GM19467 (cell line): ENCODE results near the gene NBAS.
A peak's percentile ranks its signal among the peaks of the same experiment; 100 is the strongest.

Source experiments
- ATAC-seq: cut with Tn5 transposase; IDR thresholded peaks from one replicate; pipeline ENCODE4 v1.9.1; 2021; ENCODE audit warnings: mild to moderate bottlenecking, moderate library complexity; ENCODE audit not compliant: unreplicated experiment

The NBAS gene

DNA sequence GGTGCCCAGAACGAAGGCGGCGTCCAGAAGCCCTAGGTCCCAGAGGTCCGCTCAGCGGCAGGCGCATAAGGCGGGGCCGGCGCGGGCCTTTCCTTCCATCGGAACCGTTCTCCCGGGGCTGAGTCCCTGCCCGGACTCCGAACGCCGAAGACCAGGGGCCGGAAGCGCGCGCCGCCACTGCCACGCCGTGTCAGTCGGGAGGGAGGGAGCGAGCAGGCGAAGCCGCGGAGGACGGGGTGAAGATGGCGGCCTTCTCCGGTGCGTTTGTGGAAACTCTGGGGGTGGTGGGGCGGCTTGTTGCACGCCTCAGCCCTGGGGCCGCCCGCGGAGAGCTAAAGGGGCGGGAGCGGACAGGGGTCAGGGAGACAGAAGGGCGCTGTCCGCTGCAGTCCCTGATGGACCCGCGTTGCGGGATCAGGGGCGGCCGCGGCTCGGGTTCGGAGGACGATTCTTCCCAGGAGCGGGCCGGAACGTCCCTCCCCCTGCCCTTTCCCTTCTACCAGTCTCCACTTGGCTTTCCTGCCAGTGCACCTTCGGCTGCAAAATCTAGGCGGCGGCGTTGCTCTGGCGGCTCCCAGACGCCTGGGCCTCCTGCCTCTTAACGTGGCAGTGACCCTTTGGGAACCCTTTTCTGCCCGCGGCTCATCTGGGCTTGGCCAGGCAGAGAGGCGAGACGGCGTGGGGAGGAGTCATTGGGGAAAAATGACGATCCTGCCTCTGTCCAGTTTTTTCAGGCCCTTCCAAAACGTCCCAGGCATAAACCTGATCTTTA lies 30.7 kb upstream of the NBAS start, which contains the start of gene DDX1:
DDX1 (plus strand) TSS at position 177 of the 772 bp plus-strand sequence; CDS start at position 243, 66 bp downstream.
- ATAC-seq, result peak; percentile 93

DNA sequence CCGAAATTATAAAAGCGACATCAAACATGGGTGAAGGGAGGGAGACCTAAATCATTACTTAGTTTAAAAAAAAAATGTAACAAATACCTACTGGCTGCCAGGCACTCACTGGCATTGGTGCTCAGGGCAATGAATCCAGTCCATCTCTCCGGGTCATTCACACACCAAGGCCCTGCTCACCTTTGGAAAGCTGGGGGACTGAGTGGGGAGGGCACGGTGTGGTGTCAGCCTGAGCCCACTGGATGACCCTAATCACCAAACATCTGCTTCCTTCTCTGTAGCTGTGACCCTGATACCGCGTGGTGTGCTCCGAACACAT lies 30.2 kb upstream of the NBAS start:
- ATAC-seq, result no peak

DNA sequence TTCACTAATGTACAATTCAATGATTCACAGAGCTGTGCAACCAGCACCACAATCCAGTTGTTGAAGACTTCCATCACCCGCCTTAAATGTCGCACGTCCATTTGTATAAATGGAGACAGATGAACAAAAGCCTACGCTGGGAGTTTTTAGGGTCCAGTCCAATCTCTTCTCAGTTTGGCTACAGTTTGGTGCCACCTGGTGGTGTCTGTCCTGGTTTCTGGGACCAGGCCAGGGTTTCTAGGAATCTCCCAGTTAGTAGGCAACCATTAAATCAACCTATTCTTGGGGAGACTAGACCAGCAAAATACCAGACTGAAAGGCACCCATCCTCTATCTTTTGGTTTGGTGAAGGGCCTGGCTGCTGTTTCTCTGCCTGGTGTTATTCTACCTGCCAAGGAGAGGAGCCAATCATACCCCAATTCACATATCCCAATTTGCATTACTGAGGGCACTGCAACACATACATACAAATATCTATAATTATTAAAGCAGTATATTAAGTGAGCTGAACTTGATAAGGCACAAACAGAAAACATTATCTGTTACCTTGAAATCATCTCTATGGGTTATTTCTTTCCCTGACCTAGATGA lies 27.3 kb upstream of the NBAS start:
- no peak for ATAC-seq

DNA sequence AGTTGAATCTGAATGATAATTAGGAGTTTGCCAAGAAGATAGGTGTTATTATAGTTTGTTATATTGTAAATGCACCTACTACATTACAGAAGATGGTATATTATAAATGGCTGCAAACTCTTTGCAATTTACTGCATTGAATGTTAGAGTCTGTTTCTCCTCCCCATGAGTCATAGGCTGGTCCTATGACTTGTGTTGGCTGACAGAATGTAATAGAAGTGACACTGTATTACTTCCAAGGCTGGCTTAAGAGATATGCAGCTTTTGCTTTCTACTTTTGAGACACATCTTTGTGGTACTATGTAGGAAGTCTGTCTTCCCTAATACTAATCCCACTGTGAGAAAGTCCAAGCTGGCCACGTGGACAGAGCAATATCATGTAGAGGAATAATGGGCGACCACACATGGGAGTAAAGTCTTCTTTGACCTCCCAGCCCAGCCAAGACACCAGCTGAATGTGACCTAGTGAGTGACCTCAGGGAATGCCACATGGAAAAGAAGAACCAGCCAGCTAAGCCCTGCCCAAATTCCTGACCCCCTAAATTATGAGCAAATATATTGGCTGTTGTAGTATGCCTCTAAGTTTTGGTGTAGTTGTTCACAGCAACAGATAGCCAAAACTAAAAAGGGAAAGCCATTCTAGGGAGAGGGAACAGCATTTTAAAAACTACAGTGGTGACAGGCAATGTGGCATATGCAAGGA lies 23.8 kb upstream of the NBAS start:
- ATAC-seq, result no peak

GRCh38 chr2:15584316-15584715 lies 23.2 kb upstream of the NBAS start:
- ATAC-seq, result no peak

DNA sequence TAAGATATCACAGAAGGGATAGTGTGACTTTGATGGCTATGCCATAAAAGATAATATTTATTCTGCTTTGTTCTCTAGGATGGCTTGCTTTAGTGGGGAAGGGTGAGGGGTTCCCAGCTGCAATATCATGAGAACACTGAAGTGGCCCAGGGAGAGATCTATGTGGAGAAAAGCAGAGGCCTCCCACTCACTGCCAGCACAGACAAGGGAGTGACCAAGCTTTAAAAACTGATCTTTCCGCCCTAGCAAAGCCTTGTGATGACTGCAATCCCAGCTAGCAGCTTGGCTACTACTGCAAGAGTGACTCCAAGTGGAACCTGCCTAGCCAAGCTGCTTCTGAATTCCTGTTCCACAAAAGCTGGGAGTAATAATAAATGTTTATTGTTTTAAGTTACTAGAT lies 22.7 kb upstream of the NBAS start:
- no peak for ATAC-seq

- no peak for ATAC-seq
These were observed 21.7 kb upstream of the NBAS start for GRCh38 chr2:15582710-15583357.

- no peak for ATAC-seq
These were observed 19.3 kb upstream of the NBAS start for GRCh38 chr2:15580451-15580850.

DNA sequence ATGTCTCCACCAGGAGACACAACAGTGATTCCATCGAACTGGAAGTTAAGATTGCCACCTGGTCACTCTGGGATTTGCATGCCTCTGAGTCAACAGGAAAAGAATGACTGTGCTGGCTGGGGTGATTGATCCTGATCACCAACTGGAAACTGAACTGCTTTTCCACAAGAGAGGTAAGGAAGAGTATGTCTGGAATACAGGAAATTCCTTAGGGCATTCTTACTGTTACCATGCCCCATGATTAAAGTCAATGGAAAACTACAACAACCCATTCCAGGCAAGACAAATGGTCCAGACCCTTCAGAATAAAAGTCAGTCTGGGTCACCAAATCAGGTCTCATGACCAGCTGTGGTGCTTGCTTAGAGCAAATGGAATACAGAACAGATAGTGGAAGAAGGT lies 18.5 kb upstream of the NBAS start:
- ATAC-seq, result no peak

DNA sequence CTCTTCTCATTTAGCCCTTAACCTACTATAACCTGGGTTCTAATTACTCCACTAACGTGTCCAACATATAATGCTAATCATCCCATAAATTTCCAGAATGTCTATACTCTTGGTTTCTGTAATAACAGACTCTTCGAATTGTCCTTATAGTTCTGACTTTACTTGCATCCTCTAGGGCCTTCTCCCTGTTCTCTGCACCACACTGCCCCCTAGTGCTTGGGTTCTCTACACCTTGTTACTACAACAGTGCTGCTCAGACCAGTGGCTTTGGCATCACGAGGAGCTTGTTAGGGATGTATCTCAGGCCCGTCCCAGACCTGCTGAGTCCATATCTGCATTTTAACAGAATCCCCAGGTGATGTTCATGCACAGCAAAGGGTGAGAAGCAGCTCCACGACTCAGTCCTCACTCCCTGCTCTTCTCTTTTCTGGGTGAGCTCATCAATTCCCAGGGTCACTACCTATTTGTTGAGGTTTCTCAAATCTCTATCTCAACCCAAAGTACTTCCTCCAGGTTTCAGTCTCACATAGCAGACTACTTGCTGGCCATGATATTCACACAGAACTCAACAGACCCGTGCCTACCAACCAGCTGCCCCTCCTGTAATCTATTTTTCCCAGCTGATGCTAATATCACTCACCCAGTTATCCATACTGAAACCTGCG lies 16.1 kb upstream of the NBAS start:
- peak; percentile 97 for ATAC-seq

GRCh38 chr2:15571729-15572128 lies 10.6 kb upstream of the NBAS start:
- ATAC-seq, result no peak

- ATAC-seq, result no peak
These were observed 9.0 kb upstream of the NBAS start for GRCh38 chr2:15570104-15570503.

DNA sequence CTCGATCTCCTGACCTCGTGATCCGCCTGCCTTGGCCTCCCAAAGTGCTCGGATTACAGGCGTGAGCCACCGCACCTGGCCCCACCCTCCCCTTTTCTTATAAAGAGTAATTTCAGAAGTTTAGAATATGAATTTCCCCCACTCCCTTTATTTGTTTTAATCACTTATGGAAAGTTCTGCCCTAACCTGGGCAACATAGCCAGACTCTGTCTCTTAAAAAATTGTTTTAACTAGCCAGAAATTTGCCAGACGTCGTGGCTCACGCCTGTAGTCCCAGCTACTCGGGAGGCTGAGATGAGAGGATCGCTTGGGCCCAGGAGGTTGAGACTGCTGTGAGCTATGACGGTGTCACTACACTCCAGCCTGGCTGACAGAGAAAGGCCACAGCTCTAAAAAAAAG lies 7.7 kb upstream of the NBAS start:
- ATAC-seq, result no peak

- no peak for ATAC-seq
These were observed 5.8 kb upstream of the NBAS start for GRCh38 chr2:15566912-15567311.

- no peak for ATAC-seq
These were observed 5.0 kb upstream of the NBAS start for GRCh38 chr2:15565994-15566671.

- ATAC-seq, result no peak
These were observed 4.3 kb upstream of the NBAS start for GRCh38 chr2:15565392-15565791.

- ATAC-seq, result no peak
These were observed 2.3 kb upstream of the NBAS start for GRCh38 chr2:15563227-15564100.

DNA sequence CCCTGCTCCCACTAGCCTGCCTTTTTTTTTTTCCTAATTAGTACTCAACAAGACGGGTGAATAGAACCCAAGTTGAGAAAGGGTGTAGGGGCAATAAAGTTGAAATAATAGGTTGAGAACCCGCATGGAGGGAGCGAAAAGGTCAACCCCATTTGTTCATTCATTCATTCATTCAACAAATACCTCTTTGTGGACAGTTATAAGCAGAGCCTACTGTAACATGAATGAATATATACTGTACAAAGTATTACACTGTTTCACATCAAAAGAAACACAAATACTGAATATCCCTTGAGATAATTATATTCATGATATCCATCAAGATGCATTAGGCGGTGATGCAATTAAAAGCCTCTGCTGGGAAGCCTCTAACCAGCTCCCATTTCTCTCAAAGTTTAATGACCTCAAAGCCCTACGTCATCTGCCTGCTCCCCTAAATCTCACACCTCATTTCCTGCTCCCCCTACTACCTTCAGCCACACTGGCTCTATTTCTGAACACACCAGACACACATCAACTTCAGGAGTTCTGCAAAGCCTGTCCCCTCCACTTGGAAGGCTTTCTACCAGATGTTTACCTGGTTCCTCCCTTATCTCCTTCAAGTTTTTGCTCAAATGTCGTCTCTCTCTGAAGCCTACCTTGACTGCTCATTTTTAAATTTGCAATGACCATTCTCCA lies 1.4 kb upstream of the NBAS start:
- ATAC-seq, result no peak
